GM19240 (cell line): ENCODE data around the gene C11orf52.

ENCODE experiments used
- DNase-seq: peaks from one replicate; pipeline ENCODE4 v3.0.0; 2011; ENCODE audit warnings: low spot score; ENCODE audit not compliant: insufficient read length

C11orf52 gene

GRCh38 chr11:111974446-111974845 lies 55.7 kb downstream of the C11orf52 start:
- DNase-seq: no peak

- no peak for DNase-seq
Measured at GRCh38 chr11:111975076-111975806, 56.5 kb downstream of the C11orf52 start.

- no peak for DNase-seq
Measured at GRCh38 chr11:111976119-111976766, 57.5 kb downstream of the C11orf52 start.
